Esophagus squamous epithelium (tissue), 4 donors: Measurements from ENCODE around the gene RAB4B.
"Not testable (repeated sequence)": the region's sequence is repeated elsewhere in the genome, so short reads cannot be mapped to it uniquely, and the experiment has no call there.

Experiments used
- CTCF ChIP-seq, 6 experiments: fragments of 450-650 bp in 4 of 6; fragments of 200-600 bp in 2 of 6; sonication (generic) in 2 of 6; IDR thresholded peaks; one replicate each; pipeline ENCODE4 v1.5.1; 2016 to 2019; ENCODE audit warnings: antibody characterized with exemption in 6 of 6, mild to moderate bottlenecking in 4 of 6, moderate library complexity in 4 of 6
- POLR2A ChIP-seq, 4 donors: fragments of 450-650 bp; IDR thresholded peaks; one replicate each; pipeline ENCODE4 v1.6.1; 2017; ENCODE audit warnings: antibody characterized with exemption in 4 of 4, mild to moderate bottlenecking in 4 of 4, moderate library complexity in 3 of 4

GRCh38 chr19:40833728-40834533, 55.9 kb downstream of the RAB4B start:
- TF ChIP-seq CTCF, POLR2A (IDR thresholded peaks at IDR 0.05): not testable (repeated sequence)
